BJ (cell line): ENCODE results near the gene ZSCAN12. TPM values are rescaled to one million over a fixed set of nuclear protein-coding genes. Genes with fewer than 3 reads are reported as not detected.

Experiments used
- CTCF ChIA-PET: fragments of 350-600 bp; formaldehyde crosslinking; extraction: SDS; loops from one replicate; lab custom pipeline; 2021; ENCODE audit warnings: antibody characterized with exemption, inconsistent platforms; lab: Yijun Ruan, JAX
- POLR2A ChIA-PET: fragments of 300-600 bp; sonication (Branson Sonifier 250); formaldehyde crosslinking; extraction: SDS; loops from one replicate; lab custom pipeline; 2021; ENCODE audit warnings: antibody characterized with exemption; lab: Charles Lee
- DNase-seq: peaks from one replicate; pipeline ENCODE4 v3.0.0-alpha.2; 2011; ENCODE audit warnings: low read depth
- H3K27me3 ChIP-seq: 2 replicates; pipeline ENCODE4 v1.6.0; 2011; ENCODE audit warnings: low read length; ENCODE audit not compliant: control insufficient read depth, insufficient read depth
- H3K36me3 ChIP-seq: 2 replicates; pipeline ENCODE4 v1.5.1; 2011; ENCODE audit warnings: low read length; ENCODE audit not compliant: control insufficient read depth, insufficient read depth
- H3K4me3 ChIP-seq: 2 replicates; pipeline ENCODE4 v1.5.1; 2011; ENCODE audit warnings: low read depth, mild to moderate bottlenecking, control low read depth, low read length
- polyA plus RNA-seq: library from polyadenylated mRNA; depleted of rRNA; stranded (reverse); fragments of >200 nt; gene quantifications from 2 replicates; pipeline ENCODE4 v1.2.3, GENCODE V29; 2011
- TF ChIP-seq, protein P1 (sequence below): IDR thresholded peaks from 2 replicates; pipeline ENCODE4 v1.5.1; 2011; ENCODE audit warnings: low read depth, mild to moderate bottlenecking, control low read depth, inconsistent platforms, low read length, moderate library complexity; ENCODE audit not compliant: insufficient read depth

ZSCAN12 gene
- polyA plus RNA-seq, 1 experiment: 2.2 TPM

DNA sequence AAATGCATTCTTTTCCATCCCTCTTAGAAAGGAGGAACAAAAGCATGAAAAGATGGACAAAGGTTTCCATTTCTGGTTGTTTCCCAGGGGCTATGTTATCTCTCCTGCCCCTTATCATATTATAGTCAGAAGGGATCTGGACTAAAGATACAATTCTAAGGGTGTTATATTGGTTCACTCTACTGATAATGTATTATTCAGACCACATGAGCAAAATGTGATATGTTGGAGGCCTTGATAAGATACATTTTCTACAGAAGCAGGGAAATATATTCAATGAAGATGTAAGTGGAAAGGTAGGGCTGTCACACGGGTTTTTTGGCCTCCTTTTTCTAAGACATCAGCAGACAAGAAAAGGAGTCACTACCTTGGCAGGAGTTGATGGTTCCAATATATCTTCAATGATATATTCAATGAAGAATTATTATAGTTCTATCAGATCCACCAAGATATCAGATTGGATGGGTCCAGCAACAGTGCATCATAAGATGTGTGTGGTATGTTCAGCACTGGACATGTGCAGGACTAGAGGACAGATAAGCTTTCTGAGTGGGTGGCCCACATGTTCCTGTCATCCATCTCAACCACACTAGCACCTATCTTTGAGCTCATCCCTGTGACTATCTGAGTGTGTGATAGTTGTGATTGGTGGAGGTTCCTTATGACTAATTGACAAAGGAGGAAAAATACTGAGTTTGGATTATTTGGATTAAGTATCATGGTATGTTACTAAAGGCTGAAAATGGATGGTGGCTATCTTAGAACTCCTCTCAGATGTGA, 55.5 kb downstream of the ZSCAN12 start:
- no peak overlapping the region for H3K4me3 ChIP-seq
- TF ChIP-seq, protein P1, sequence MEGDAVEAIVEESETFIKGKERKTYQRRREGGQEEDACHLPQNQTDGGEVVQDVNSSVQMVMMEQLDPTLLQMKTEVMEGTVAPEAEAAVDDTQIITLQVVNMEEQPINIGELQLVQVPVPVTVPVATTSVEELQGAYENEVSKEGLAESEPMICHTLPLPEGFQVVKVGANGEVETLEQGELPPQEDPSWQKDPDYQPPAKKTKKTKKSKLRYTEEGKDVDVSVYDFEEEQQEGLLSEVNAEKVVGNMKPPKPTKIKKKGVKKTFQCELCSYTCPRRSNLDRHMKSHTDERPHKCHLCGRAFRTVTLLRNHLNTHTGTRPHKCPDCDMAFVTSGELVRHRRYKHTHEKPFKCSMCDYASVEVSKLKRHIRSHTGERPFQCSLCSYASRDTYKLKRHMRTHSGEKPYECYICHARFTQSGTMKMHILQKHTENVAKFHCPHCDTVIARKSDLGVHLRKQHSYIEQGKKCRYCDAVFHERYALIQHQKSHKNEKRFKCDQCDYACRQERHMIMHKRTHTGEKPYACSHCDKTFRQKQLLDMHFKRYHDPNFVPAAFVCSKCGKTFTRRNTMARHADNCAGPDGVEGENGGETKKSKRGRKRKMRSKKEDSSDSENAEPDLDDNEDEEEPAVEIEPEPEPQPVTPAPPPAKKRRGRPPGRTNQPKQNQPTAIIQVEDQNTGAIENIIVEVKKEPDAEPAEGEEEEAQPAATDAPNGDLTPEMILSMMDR: no peak
- H3K27me3 ChIP-seq: peaks cover 9% of the 10 kb centered on the region
- POLR2A ChIA-PET: no interaction called here
- DNase-seq: no peak
- no peaks in the 10 kb centered on the region for H3K36me3 ChIP-seq
- CTCF ChIA-PET: interaction anchor here (0.6 kb wide), 1 partner anchor 1201 kb away, joined by 3 read pairs; no protein-coding TSS in a partner anchor

DNA sequence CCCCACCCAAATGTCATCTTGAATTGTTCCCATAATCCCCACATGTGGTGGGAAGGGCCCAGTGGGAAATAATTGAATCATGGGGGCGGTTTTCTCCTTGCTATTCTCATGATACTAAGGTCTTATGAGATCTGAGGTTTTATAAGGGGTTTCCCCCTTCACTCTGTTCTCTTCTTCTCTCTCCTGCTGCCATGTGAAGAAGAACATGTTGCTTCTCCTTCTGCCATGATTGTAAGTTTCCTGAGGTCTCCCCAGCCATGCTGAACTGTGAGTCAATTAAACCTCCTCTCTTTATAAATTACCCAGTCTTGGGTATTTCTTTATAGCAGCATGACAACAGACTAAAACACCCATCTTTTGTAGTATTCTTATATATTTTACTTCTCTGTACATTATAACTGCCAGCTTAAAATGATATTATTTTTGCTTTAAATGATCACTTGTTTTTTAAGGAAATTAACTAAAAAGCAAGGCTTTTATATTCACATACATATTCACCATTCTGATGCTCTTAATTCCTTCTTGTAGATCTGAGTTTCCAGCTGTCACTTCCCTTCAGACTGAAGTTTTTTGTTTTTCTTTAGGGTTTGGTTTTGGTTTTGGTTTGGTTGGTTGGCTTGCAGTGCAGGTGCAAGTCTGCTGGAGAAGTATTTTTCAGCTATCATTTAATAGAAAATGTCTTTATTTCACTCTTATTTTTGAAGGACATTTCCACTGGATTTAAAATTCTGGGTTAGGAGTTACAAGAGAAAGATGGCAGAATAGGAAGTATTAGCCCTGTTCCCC, 59.0 kb downstream of the ZSCAN12 start:
- DNase-seq: no peak
- TF ChIP-seq, protein P1: no peak
- CTCF ChIA-PET: no interaction called here
- POLR2A ChIA-PET: no interaction called here
- Histone ChIP-seq H3K36me3 (no peaks in the 10 kb centered on the region), H3K27me3 (peaks cover 5% of the 10 kb centered on the region; the same call in 1 of the 2 replicates), H3K4me3 (no peak overlapping the region)

- no peak overlapping the region for H3K4me3 ChIP-seq
- peaks cover 1% of the 10 kb centered on the region; the same call in 1 of the 2 replicates for H3K27me3 ChIP-seq
- H3K36me3 ChIP-seq: no peaks in the 10 kb centered on the region
- ChIA-PET POLR2A (no interaction called here), CTCF (interaction anchor here (0.6 to 2.4 kb wide), 2 partner anchors 19 kb away, joined by 3 to 8 read pairs; no protein-coding TSS in a partner anchor)
- no peak for DNase-seq
- TF ChIP-seq, protein P1: no peak
Measured at GRCh38 chr6:28337121-28337520, 62.4 kb downstream of the ZSCAN12 start.

DNA sequence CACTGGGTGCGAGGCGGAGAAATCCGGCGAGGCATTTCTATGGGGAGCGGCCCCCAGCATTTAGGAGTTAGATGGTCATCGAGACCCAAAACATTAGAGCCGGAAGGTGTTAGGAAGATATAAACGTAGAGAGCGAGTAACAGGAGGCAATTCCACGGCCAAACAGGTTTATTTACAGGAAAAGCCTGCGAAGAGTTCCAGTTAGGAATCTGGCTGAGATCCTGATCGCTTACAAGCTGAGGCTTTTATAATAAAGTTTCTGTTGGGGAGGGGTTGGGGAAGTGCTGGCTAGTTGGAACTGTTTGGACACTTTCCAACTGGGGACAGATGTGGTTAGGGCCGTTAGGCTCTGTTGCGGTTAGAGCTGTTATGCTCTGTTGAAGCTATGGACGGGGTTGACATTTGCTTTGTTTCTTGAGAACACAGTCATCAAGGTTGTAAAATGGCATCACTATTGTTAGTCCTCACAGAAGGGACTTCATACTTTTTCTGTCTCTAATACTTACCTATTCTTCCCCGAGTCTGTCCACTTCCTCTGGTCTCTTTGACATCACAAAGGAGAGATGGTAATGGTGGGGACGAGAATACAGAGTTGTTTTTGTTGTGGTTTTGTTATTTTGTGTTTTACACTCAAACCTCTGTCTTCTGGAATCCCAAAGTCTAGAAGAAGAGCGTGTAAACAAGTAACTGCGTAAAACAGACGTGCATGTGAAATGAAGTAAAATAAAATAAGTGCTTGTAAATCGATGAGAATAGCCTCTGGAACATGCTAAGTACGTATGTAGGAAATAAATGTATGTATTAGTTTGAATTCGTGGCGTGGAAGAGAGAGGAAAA, 63.0 kb downstream of the ZSCAN12 start:
- TF ChIP-seq, protein P1: no peak
- DNase-seq: no peak
- H3K27me3 ChIP-seq: no peaks in the 10 kb centered on the region
- CTCF ChIA-PET: interaction anchor here (2.4 kb wide), 1 partner anchor 19 kb away, joined by 8 read pairs; no protein-coding TSS in a partner anchor
- peak overlapping the region; percentile 68 for H3K4me3 ChIP-seq
- POLR2A ChIA-PET: no interaction called here
- H3K36me3 ChIP-seq: no peaks in the 10 kb centered on the region
